Coronary artery (tissue), 2 donors: ENCODE results near the gene SMG6.
"Not testable (repeated sequence)": the region's sequence is repeated elsewhere in the genome, so short reads cannot be mapped to it uniquely, and the experiment has no call there.

Source experiments
- DNase-seq: peaks from one replicate; pipeline ENCODE4 v3.0.0-alpha.2; 2017; ENCODE audit warnings: low spot score
- H3K27ac ChIP-seq, 2 donors: fragments of 200-600 bp; sonication (generic); one replicate each; pipeline ENCODE4 v1.5.1; 2016 to 2019
- H3K4me3 ChIP-seq: fragments of 200-600 bp; sonication (generic); 2 replicates; pipeline ENCODE4 v1.5.1; 2016; ENCODE audit warnings: mild to moderate bottlenecking, moderate library complexity
- CTCF ChIP-seq: fragments of 200-600 bp; sonication (generic); IDR thresholded peaks from one replicate; pipeline ENCODE4 v1.5.1; 2019; ENCODE audit warnings: antibody characterized with exemption

Gene SMG6

DNA sequence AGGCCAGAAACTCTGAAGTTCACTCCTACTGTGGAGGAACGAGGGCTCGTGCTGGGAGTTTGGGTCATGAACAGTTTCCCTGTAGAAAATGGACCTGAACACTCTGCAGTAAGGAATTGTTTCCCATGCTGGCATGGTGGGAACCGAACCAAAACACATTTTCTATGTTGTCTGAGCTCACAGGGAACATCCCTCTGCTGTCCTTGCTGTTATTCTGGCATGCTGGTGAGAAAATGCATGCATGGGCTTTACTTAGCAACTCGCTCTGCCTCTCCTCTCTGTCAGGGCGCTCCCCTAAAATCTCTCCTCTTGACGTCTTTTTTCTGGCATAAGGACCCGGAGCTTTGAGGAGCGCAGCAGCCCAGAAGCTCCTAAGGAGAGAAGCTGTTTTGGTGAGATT, 283.9 kb downstream of the SMG6 start:
- H3K27ac ChIP-seq = no peak overlapping the region

DNA sequence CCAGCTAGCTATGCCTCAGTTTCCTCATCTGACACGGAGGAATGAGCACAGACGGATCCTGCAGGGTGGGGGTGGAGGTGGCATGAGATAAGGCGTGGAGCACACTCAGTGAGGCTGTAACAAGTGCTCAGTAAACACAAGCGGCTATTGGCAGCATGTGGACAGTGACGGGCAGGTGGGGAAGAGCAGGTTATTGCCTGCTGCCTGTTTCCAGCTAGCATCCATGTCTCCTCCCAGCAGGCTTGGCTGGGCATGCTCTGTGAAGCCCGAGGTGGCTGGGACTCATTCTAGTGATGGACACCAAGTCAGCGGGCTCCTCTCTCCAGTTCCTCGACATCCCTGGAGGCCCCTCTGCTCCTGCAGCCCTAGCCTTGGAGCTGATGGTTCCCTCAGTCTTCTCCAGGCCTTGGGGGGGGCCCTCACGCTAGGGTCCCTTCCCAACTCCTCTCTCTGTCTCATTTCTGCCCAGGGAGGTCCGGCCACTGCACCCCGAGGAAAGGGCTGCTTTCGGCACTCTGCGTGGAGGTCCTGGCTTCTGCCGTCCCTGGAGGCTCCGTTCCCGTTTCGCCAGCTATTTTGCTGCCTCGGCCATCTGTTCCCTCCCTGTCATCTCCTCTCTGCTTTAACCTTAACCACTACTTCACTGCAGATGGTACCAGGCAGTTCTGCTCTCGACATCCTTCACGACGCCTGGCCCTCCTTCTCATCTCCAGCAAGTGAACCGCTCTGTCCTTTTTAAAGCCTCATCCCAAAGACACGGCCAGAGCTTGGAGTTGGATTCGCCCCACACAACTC, 284.7 kb downstream of the SMG6 start:
- no peak for TF ChIP-seq CTCF
- no peak for DNase-seq
- no peak overlapping the region for H3K27ac ChIP-seq
- no peak overlapping the region for H3K4me3 ChIP-seq

More for the DNA sequence above, 283.9 kb downstream of the SMG6 start:
- TF ChIP-seq CTCF = no peak
- no peak overlapping the region for H3K4me3 ChIP-seq
- DNase-seq = no peak

DNA sequence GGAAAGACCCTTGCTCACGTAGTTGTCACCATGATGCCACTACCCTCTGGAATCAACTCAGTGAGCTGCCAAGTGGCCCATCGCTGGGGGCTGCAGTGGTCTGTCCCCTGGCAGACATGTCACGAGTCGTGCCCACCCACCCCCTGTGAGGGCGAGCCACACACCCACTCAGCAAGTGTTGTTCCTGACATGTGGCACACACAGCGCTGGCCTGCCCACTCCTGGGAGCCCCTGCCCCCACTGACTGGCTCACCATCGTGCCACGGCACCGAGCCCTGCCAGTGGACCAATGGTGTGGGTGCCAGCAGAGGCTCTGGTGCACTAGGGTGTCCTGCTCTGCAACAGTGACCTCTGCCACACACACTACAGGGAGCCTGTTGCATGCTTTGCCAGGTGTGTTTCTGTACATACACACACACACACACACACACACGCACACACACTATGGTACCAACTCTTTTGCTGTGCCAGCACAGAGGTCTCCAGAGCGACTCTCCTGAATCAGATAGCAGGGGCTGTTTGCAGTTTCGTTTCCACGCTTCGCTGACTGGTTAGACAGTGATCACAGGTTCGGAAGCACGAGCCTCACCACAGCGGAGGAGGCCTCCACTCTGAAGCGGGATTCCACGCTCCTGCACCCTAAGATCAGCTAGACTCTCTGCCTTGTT, 286.2 kb downstream of the SMG6 start:
- no peak overlapping the region for H3K27ac ChIP-seq
- DNase-seq = no peak
- H3K4me3 ChIP-seq = no peak overlapping the region
- TF ChIP-seq CTCF = no peak

GRCh38 chr17:2016494-2016893, 287.1 kb downstream of the SMG6 start:
- Histone ChIP-seq H3K4me3 (no peak overlapping the region), H3K27ac (no peak overlapping the region)
- TF ChIP-seq CTCF = no peak
- DNase-seq = no peak

- DNase-seq = no peak
- no peak overlapping the region for H3K27ac ChIP-seq
- H3K4me3 ChIP-seq = no peak overlapping the region
- no peak for TF ChIP-seq CTCF
Measured at GRCh38 chr17:2015314-2015713, 288.3 kb downstream of the SMG6 start.

DNA sequence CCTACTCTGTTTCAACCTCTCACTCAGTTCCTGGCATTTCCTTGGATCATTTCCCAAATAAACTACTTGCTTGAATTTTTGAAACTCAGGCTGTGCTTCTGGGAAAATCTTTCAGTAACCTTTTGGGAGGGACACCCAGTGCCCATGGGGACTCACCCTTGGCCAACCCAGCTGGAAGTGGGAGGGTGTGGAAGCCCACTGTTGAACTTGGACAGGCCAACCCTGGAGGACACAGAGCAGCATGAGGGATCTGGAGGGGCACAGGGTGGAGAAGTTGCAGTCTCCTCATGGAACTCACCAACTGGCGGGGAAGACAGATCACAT, 289.6 kb downstream of the SMG6 start:
- no peak for TF ChIP-seq CTCF
- no peak for DNase-seq
- peak overlapping the region in 1 of 2 donors; percentile 69 for H3K27ac ChIP-seq
- H3K4me3 ChIP-seq = no peak overlapping the region

GRCh38 chr17:2013220-2013993, 290.2 kb downstream of the SMG6 start:
- peak overlapping the region; percentile 46 to 69 for H3K27ac ChIP-seq
- not testable (repeated sequence) for H3K4me3 ChIP-seq, DNase-seq
